Naive thymus-derived CD8-positive, alpha-beta T cell (primary cell): ENCODE measurements around the gene WWP2. TPM values are rescaled to one million over a fixed set of nuclear protein-coding genes. Genes with fewer than 3 reads are reported as not detected.

Source experiments
- ATAC-seq, 2 donors: fragments of 150-1000 bp; cut with Tn5 transposase in 1 of 2; sonication (Bioruptor Pico), chemical (Tn5 transposase) in 1 of 2; 1 replicate in 1 of 2; 2 replicates in 1 of 2; pipeline ENCODE4 v1.10.0; 2021; ENCODE audit warnings: mild to moderate bottlenecking in 2 of 2, moderate library complexity in 2 of 2
- POLR2A ChIA-PET: fragments of 350-600 bp; sonication (Branson Sonifier 250); formaldehyde crosslinking; loops from one replicate; lab custom pipeline; 2021; ENCODE audit warnings: antibody characterized with exemption; lab: Charles Lee
- DNase-seq, 10 donors: peaks; one replicate each; pipeline versions ENCODE4 v3.0.0 to v3.0.0-alpha.2; 2020 to 2022
- H3K27ac Mint-ChIP-seq, 10 donors: one replicate each; pipeline ENCODE4 v1.8.0; 2020 to 2022; ENCODE audit warnings: mild to moderate bottlenecking in 10 of 10, mixed read lengths in 10 of 10, moderate library complexity in 4 of 10, inconsistent platforms in 1 of 10
- H3K27me3 Mint-ChIP-seq, 5 donors: one replicate each; pipeline ENCODE4 v1.8.0; 2021 to 2022; ENCODE audit warnings: mixed read lengths in 5 of 5
- H3K36me3 Mint-ChIP-seq, 3 donors: one replicate each; pipeline ENCODE4 v1.8.0; 2020 to 2022; ENCODE audit warnings: mixed read lengths in 3 of 3, mild to moderate bottlenecking in 2 of 3, inconsistent platforms in 1 of 3
- H3K4me1 Mint-ChIP-seq, 4 donors: one replicate each; pipeline ENCODE4 v1.8.0; 2021 to 2022; ENCODE audit warnings: mixed read lengths in 4 of 4
- H3K4me3 Mint-ChIP-seq, 10 donors: one replicate each; pipeline ENCODE4 v1.8.0; 2020 to 2022; ENCODE audit warnings: mild to moderate bottlenecking in 10 of 10, mixed read lengths in 10 of 10, moderate library complexity in 6 of 10, inconsistent platforms in 1 of 10
- H3K9me3 Mint-ChIP-seq, 9 donors: one replicate each; pipeline ENCODE4 v1.8.0; 2020 to 2022; ENCODE audit warnings: mixed read lengths in 9 of 9, mild to moderate bottlenecking in 3 of 9, inconsistent platforms in 1 of 9, moderate library complexity in 1 of 9
- polyA plus RNA-seq, 3 donors: library from polyadenylated mRNA; unstranded; fragments of 300-500 nt; fragmentation: Illumina TruSeq; gene quantifications; one replicate each; pipeline ENCODE4 v1.2.3, GENCODE V29; 2021
- total RNA-seq, 8 experiments: library from RNA in 2 of 8; stranded (reverse) in 2 of 8; gene quantifications; one replicate each; pipeline ENCODE4 v1.2.3 and lab custom pipeline; 2021 to 2026

Gene WWP2
- total and polyA plus RNA-seq, 5 experiments from 2014 or later = 27.0 to 63.3 (median 39.5) TPM

GRCh38 chr16:69827524-69827923, 65.4 kb downstream of the WWP2 start:
- H3K36me3 Mint-ChIP-seq = peaks cover 7 to 60% (median 13%) of the 10 kb centered on the region in 3 donors
- H3K4me3 Mint-ChIP-seq = no peak overlapping the region
- POLR2A ChIA-PET = no interaction called here
- no peaks in the 10 kb centered on the region for H3K9me3 Mint-ChIP-seq
- ATAC-seq (no peak), DNase-seq (no peak)
- peaks cover 0 to 10% (median 5%) of the 10 kb centered on the region in 4 donors for H3K4me1 Mint-ChIP-seq
- H3K27ac Mint-ChIP-seq = no peak overlapping the region
- H3K27me3 Mint-ChIP-seq = no peaks in the 10 kb centered on the region

DNA sequence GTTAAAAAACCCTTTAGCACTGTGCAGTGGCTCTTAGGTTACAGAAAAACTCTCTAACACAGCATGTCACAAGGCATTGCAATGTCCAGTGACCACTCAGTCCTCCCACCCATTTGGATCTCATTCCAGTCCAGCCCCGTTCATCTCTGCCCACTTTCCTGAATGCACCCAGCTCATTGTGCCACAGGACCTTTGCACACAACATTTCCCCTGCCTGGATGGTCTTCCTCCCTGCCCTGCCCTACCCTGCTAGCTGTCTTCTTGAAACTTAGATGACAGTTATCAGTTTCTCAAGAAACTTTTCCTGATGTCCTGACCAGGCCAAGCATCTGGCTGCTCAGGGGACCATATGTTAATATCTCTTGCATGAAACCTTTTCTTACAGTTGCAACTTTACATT, 67.2 kb downstream of the WWP2 start:
- POLR2A ChIA-PET = no interaction called here
- H3K36me3 Mint-ChIP-seq = peaks cover 7 to 57% (median 12%) of the 10 kb centered on the region in 3 donors
- ATAC-seq = no peak

GRCh38 chr16:69830146-69830533, 68.0 kb downstream of the WWP2 start:
- POLR2A ChIA-PET = no interaction called here
- Mint-ChIP-seq H3K4me3 (no peak overlapping the region), H3K4me1 (peaks cover 0 to 9% (median 6%) of the 10 kb centered on the region in 4 donors), H3K9me3 (no peaks in the 10 kb centered on the region), H3K36me3 (peaks cover 7 to 53% (median 12%) of the 10 kb centered on the region in 3 donors), H3K27ac (peak overlapping the region in 4 of 10 donors; percentile 28 to 66 (median 46)), H3K27me3 (no peaks in the 10 kb centered on the region)
- no peak for ATAC-seq
- no peak for DNase-seq

More for the DNA sequence above, 67.2 kb downstream of the WWP2 start:
- H3K4me3 Mint-ChIP-seq = no peak overlapping the region
- no peaks in the 10 kb centered on the region for H3K27me3 Mint-ChIP-seq
- no peak for DNase-seq
- peak overlapping the region in 1 of 10 donors; percentile 17 for H3K27ac Mint-ChIP-seq
- H3K4me1 Mint-ChIP-seq = peaks cover 0 to 9% (median 6%) of the 10 kb centered on the region in 4 donors
- no peaks in the 10 kb centered on the region for H3K9me3 Mint-ChIP-seq

DNA sequence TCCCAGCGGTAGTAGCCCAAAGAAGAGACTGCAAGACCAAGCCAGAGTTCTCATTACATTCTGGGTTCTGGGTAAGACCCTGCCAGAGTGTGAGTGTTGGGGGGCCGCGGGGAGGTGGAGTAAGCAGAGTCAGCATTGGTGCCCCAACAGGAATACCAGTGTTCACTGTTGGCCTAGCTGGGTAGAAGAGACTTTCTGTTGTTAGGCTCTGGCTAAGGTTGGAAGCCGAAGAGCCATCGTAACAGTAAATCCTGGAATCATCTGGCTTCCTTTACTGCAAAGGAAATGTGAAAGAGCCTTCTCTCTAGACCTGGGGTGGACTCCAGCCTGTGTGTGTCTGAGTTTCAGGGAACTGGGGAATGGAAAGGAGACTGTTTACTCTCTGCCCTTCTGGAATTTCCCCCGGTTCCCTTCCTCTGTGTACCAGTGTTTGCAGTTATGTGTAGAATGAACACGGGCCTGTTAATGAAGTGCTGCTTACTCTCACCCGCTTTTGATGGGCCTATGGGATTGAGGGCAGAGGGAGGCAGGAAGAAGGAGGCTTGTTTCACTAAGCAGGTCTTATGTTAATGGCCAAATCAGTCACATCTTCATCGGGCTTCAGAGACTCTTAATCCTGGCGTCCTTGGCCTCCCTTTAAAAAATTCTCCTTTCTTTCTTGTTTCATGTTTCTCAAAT, 68.5 kb downstream of the WWP2 start:
- Mint-ChIP-seq H3K27ac (peak overlapping the region in 4 of 10 donors; percentile 28 to 66 (median 46)), H3K4me1 (peaks cover 0 to 9% (median 6%) of the 10 kb centered on the region in 4 donors)

GRCh38 chr16:69831212-69832123, 69.3 kb downstream of the WWP2 start:
- Mint-ChIP-seq H3K9me3 (no peaks in the 10 kb centered on the region), H3K27ac (peak overlapping the region in 1 of 10 donors; percentile 6), H3K4me3 (no peak overlapping the region), H3K36me3 (peaks cover 7 to 56% (median 12%) of the 10 kb centered on the region in 3 donors), H3K27me3 (no peaks in the 10 kb centered on the region), H3K4me1 (peaks cover 0 to 9% (median 6%) of the 10 kb centered on the region in 4 donors)
- ATAC-seq (no peak), DNase-seq (no peak)
- POLR2A ChIA-PET = no interaction called here

More for the DNA sequence above, 68.5 kb downstream of the WWP2 start:
- ATAC-seq (no peak), DNase-seq (no peak)
- no peaks in the 10 kb centered on the region for H3K27me3 Mint-ChIP-seq
- no peak overlapping the region for H3K4me3 Mint-ChIP-seq
- POLR2A ChIA-PET = no interaction called here
- H3K36me3 Mint-ChIP-seq = peaks cover 7 to 56% (median 12%) of the 10 kb centered on the region in 3 donors
- H3K9me3 Mint-ChIP-seq = no peaks in the 10 kb centered on the region

GRCh38 chr16:69833357-69834282, 71.5 kb downstream of the WWP2 start:
- H3K9me3 Mint-ChIP-seq = no peaks in the 10 kb centered on the region
- ATAC-seq (no peak), DNase-seq (no peak)
- no peaks in the 10 kb centered on the region for H3K27me3 Mint-ChIP-seq
- peak overlapping the region in 5 of 10 donors; percentile 24 to 66 (median 49) for H3K27ac Mint-ChIP-seq
- H3K4me3 Mint-ChIP-seq = no peak overlapping the region
- peaks cover 6 to 47% (median 9%) of the 10 kb centered on the region in 3 donors for H3K36me3 Mint-ChIP-seq
- POLR2A ChIA-PET = no interaction called here
- peaks cover 0 to 9% (median 6%) of the 10 kb centered on the region in 4 donors for H3K4me1 Mint-ChIP-seq

DNA sequence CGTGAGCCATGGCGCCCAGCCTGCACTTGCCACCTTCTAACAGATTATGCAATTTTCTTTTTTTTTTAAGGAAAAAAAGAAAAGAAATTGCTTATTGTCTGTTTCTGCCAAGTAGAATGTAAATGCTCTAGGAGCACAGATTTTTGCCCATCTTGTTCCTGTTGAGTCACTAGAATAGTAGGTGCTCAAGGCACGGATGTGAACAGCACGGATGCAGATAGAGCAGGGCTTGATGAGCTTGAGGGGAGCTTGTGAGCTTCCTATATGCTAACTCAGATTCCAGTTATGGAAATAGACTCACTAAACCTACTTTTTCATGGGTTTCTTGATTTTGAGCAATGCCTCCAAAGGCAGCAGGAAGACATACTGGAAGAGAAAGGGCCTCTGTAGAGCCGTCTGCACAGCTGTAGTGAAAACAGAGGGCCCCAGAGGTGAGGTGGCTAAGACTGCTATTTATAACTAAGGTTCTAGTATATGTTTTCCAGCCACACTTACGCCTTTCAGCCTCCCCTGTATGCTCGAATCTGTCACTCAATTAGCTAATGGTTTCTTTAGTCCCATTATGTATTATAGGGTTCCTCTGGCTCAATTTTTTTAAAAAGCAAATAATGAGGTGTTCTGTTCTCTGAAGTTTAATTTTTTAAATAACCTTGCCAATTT, 72.8 kb downstream of the WWP2 start:
- Mint-ChIP-seq H3K27ac (no peak overlapping the region), H3K4me3 (no peak overlapping the region), H3K9me3 (no peaks in the 10 kb centered on the region), H3K4me1 (peaks cover 0 to 7% (median 3%) of the 10 kb centered on the region in 4 donors), H3K27me3 (no peaks in the 10 kb centered on the region), H3K36me3 (peaks cover 4 to 41% (median 7%) of the 10 kb centered on the region in 3 donors)
- DNase-seq (no peak), ATAC-seq (no peak)
- POLR2A ChIA-PET = no interaction called here

DNA sequence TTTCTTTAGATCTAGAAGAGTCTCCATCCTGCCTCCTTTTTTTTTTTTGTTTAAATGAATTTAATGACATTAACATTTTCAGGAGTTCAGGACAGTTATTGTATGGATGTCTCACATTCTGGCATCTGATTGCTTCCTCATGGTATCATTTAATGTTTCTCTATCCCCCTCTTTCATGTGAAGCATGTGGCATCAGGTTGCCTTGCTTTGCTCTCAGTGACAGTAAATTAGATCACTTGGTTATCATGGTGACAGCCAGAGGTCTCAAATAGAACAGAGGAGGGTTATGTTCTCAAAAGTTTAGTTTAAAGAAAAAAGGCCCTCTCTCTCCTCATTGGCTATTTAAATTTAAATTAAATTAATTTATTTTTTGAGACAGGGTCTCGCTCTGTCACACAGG, 74.1 kb downstream of the WWP2 start:
- H3K27ac Mint-ChIP-seq = no peak overlapping the region
- no peak for DNase-seq
- H3K9me3 Mint-ChIP-seq = no peaks in the 10 kb centered on the region
- POLR2A ChIA-PET = no interaction called here
- H3K27me3 Mint-ChIP-seq = no peaks in the 10 kb centered on the region
- H3K4me3 Mint-ChIP-seq = no peak overlapping the region
- no peak for ATAC-seq
- peaks cover 0 to 7% (median 4%) of the 10 kb centered on the region in 4 donors for H3K4me1 Mint-ChIP-seq
- peaks cover 11 to 45% (median 13%) of the 10 kb centered on the region in 3 donors for H3K36me3 Mint-ChIP-seq

- Mint-ChIP-seq H3K27me3 (no peaks in the 10 kb centered on the region), H3K27ac (peak overlapping the region in 2 of 10 donors; percentile 37 to 53), H3K36me3 (peaks cover 12 to 53% (median 13%) of the 10 kb centered on the region in 3 donors), H3K4me1 (peaks cover 0 to 7% (median 5%) of the 10 kb centered on the region in 4 donors), H3K4me3 (no peak overlapping the region), H3K9me3 (no peaks in the 10 kb centered on the region)
- DNase-seq = no peak
- POLR2A ChIA-PET = no interaction called here
- no peak for ATAC-seq
Measured at GRCh38 chr16:69837380-69837779, 75.2 kb downstream of the WWP2 start.

GRCh38 chr16:69838489-69838888, 76.4 kb downstream of the WWP2 start:
- Mint-ChIP-seq H3K4me1 (peaks cover 0 to 7% (median 5%) of the 10 kb centered on the region in 4 donors), H3K9me3 (no peaks in the 10 kb centered on the region), H3K36me3 (peaks cover 10 to 60% (median 13%) of the 10 kb centered on the region in 3 donors), H3K27ac (no peak overlapping the region), H3K27me3 (no peaks in the 10 kb centered on the region), H3K4me3 (no peak overlapping the region)
- no peak for DNase-seq
- POLR2A ChIA-PET = interaction anchor here (0.6 kb wide), 1 partner anchor 103 kb away, joined by 3 read pairs; no protein-coding TSS in a partner anchor
- no peak for ATAC-seq

DNA sequence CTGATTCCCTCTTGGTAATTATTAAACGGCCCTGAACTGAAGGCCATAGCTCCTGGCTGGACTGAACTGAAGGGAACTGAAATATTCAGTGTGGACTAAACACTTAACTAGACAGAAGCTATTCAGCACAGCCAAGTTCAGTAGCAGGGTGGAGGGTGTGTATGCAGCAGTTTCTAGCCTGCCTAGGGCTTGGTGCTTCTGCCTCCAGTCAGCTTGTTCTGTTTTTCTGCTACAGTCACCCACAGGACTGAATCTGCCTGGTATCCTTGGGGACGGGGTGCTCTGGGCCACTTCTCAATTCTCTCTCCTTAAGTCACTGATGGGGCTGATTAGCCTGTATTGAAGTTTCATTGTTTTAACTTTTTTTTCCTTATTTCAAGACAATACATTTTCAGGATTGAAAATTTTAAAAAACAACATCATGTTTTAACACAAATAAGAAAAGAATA, 77.1 kb downstream of the WWP2 start:
- H3K27me3 Mint-ChIP-seq = no peaks in the 10 kb centered on the region
- peaks cover 13 to 62% (median 14%) of the 10 kb centered on the region in 3 donors for H3K36me3 Mint-ChIP-seq
- no peak overlapping the region for H3K4me3 Mint-ChIP-seq

More for the DNA sequence above, 77.1 kb downstream of the WWP2 start:
- Mint-ChIP-seq H3K9me3 (no peaks in the 10 kb centered on the region), H3K27ac (no peak overlapping the region), H3K4me1 (peaks cover 0 to 4% (median under 1%) of the 10 kb centered on the region in 4 donors)
- ATAC-seq (no peak), DNase-seq (no peak)
- POLR2A ChIA-PET = interaction anchor here (0.6 kb wide), 1 partner anchor 103 kb away, joined by 3 read pairs; no protein-coding TSS in a partner anchor
